SIG-M5 (cell line): Measurements from ENCODE around the gene UQCR10.

Experiments used
- DNase-seq: peaks from one replicate; lab custom pipeline; 2025; lab: John Stamatoyannopoulos, UW

The UQCR10 gene

GRCh38 chr22:29798801-29799200 lies 31.6 kb downstream of the UQCR10 start:
- DNase-seq: no peak

- DNase-seq: no peak
Measured at GRCh38 chr22:29799217-29799680, 32.1 kb downstream of the UQCR10 start.

GRCh38 chr22:29801153-29801552 lies 34.0 kb downstream of the UQCR10 start:
- DNase-seq: no peak

GRCh38 chr22:29801796-29802195 lies 34.6 kb downstream of the UQCR10 start:
- no peak for DNase-seq

- DNase-seq: no peak
Measured at GRCh38 chr22:29803190-29803589, 36.0 kb downstream of the UQCR10 start.

- no peak for DNase-seq
Measured at GRCh38 chr22:29804985-29805384, 37.8 kb downstream of the UQCR10 start.

- DNase-seq: no peak
Measured at GRCh38 chr22:29806196-29806595, 39.0 kb downstream of the UQCR10 start.

GRCh38 chr22:29810216-29810615 lies 43.0 kb downstream of the UQCR10 start:
- DNase-seq: no peak

GRCh38 chr22:29811377-29811776 lies 44.2 kb downstream of the UQCR10 start:
- DNase-seq: no peak

GRCh38 chr22:29813126-29813525 lies 46.0 kb downstream of the UQCR10 start:
- no peak for DNase-seq

- DNase-seq: no peak
Measured at GRCh38 chr22:29813563-29813962, 46.4 kb downstream of the UQCR10 start.

GRCh38 chr22:29814003-29814402 lies 46.8 kb downstream of the UQCR10 start:
- no peak for DNase-seq

- no peak for DNase-seq
Measured at GRCh38 chr22:29815580-29815979, 48.4 kb downstream of the UQCR10 start.

- no peak for DNase-seq
Measured at GRCh38 chr22:29816128-29816527, 49.0 kb downstream of the UQCR10 start.

GRCh38 chr22:29816539-29816938 lies 49.4 kb downstream of the UQCR10 start:
- no peak for DNase-seq

GRCh38 chr22:29816980-29817379 lies 49.8 kb downstream of the UQCR10 start:
- DNase-seq: no peak

GRCh38 chr22:29817724-29818123 lies 50.6 kb downstream of the UQCR10 start:
- DNase-seq: no peak

- no peak for DNase-seq
Measured at GRCh38 chr22:29819501-29819900, 52.3 kb downstream of the UQCR10 start.
